ENCODE results near the gene NBEAL2.

GRCh38 chr3:46981932-46982471 lies 2.5 kb downstream of the NBEAL2 start:
- TF ChIP-seq SPI1 (IDR thresholded peaks at IDR 0.05; ENCODE audit: low read depth, low read length) = no peak
- TF ChIP-seq POLR2AphosphoS5 (IDR thresholded peaks at IDR 0.05; ENCODE audit: low read depth, low read length) = no peak
- TF ChIP-seq POU2F2 (IDR thresholded peaks at IDR 0.05; ENCODE audit: low read depth, low read length) = no peak
